Left ventricle myocardium inferior (tissue), 1 donor: ENCODE results near the gene HECTD4. TPM values are rescaled to one million over a fixed set of nuclear protein-coding genes. Genes with fewer than 3 reads are reported as not detected.
A peak's percentile ranks its signal among the peaks of the same experiment; 100 is the strongest.
"Not testable (repeated sequence)": the region's sequence is repeated elsewhere in the genome, so short reads cannot be mapped to it uniquely, and the experiment has no call there.

ENCODE experiments used
- DNase-seq: peaks from one replicate; pipeline ENCODE4 v3.0.0-alpha.2; 2020
- H3K27ac ChIP-seq: fragments of 200-600 bp; replicated peaks from 2 replicates; pipeline ENCODE4 v1.8.0; 2021
- H3K27me3 ChIP-seq: fragments of 200-600 bp; 2 replicates; pipeline ENCODE4 v1.8.0; 2021; ENCODE audit warnings: low read depth
- H3K36me3 ChIP-seq: fragments of 200-600 bp; 2 replicates; pipeline ENCODE4 v1.8.0; 2021
- H3K4me1 ChIP-seq: fragments of 200-600 bp; 2 replicates; pipeline ENCODE4 v1.8.0; 2021
- H3K4me3 ChIP-seq: fragments of 200-600 bp; 2 replicates; pipeline ENCODE4 v1.8.0; 2021; ENCODE audit warnings: mild to moderate bottlenecking, moderate library complexity
- H3K9me3 ChIP-seq: fragments of 200-600 bp; replicated peaks from 2 replicates; pipeline ENCODE4 v1.8.0; 2021
- CTCF ChIP-seq: fragments of 200-600 bp; IDR thresholded peaks from 2 replicates; pipeline ENCODE4 v1.8.0; 2021; ENCODE audit warnings: antibody characterized with exemption, mild to moderate bottlenecking, borderline replicate concordance
- intact Hi-C: fragments of 100-400 bp; cut with micrococcal nuclease; formaldehyde crosslinking; loops from one replicate; pipeline ENCODE4 v1.11.0; 2022
- total RNA-seq: library from RNA; stranded (reverse); fragmentation: NEBNext Ultra II Directional; extraction: Animal tissue kit (Norgen Biotek cat#: 25700); gene quantifications from one replicate; pipeline ENCODE4 v1.2.1, GENCODE V29; 2021
- donor health status: DM: no; HTN: yes; CAD: no; lungs with severe emphysema.

HECTD4 gene
- total RNA-seq, 1 donor from 2014 or later, result 23.4 TPM

GRCh38 chr12:112409064-112409905 is 27.1 kb upstream of the HECTD4 start, which contains the start of gene RPL6:
RPL6 (minus strand) TSS chr12:112409605; CDS start chr12:112408656, 949 bp downstream.
- Histone ChIP-seq H3K27ac (peak within 1 kb of the TSS; percentile 86), H3K27me3 (no peaks in the 10 kb centered on the region), H3K4me1 (peaks cover 28% of the 10 kb centered on the region), H3K9me3 (no peaks in the 10 kb centered on the region), H3K4me3 (peak within 1 kb of the TSS; percentile 75), H3K36me3 (peaks cover 40% of the 10 kb centered on the region)
- peak; percentile 53 for DNase-seq
- intact Hi-C loops, result no loop called here
- TF ChIP-seq CTCF, result no peak

DNA sequence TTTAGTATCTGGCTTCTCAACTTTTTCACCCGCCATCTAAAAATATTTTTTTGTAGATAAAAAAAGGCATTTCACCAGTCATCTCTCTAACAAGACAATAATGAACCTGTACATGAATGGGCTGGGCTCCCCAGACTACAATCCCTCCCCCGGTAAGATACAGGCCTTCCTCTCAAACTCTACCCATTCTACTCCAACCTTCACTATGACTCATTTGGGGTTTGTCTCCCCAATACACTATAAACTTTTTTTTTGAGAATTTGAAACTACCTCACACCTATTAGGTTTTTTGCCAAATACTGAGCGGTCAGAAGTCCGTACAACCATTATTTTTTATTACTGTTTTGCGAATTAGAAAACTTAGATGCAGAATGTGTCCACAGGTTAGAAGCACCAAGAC is 26.4 kb upstream of the HECTD4 start:
- peaks cover 46% of the 10 kb centered on the region for H3K36me3 ChIP-seq
- intact Hi-C loops, result no loop called here
- H3K9me3 ChIP-seq, result no peaks in the 10 kb centered on the region
- no peak for TF ChIP-seq CTCF
- H3K4me1 ChIP-seq, result peaks cover 28% of the 10 kb centered on the region
- H3K27me3 ChIP-seq, result no peaks in the 10 kb centered on the region
- H3K4me3 ChIP-seq, result peak overlapping the region; percentile 75
- no peak for DNase-seq
- H3K27ac ChIP-seq, result peak overlapping the region; percentile 86

GRCh38 chr12:112407683-112408082 is 25.5 kb upstream of the HECTD4 start:
- intact Hi-C loops, H3K27ac ChIP-seq, DNase-seq, H3K9me3 ChIP-seq, H3K27me3 ChIP-seq: not testable (repeated sequence)
- Histone ChIP-seq H3K4me3 (peak overlapping the region; percentile 75), H3K36me3 (peaks cover 46% of the 10 kb centered on the region), H3K4me1 (peaks cover 28% of the 10 kb centered on the region)

GRCh38 chr12:112406519-112407488 is 24.6 kb upstream of the HECTD4 start:
- no peak overlapping the region for H3K4me3 ChIP-seq

DNA sequence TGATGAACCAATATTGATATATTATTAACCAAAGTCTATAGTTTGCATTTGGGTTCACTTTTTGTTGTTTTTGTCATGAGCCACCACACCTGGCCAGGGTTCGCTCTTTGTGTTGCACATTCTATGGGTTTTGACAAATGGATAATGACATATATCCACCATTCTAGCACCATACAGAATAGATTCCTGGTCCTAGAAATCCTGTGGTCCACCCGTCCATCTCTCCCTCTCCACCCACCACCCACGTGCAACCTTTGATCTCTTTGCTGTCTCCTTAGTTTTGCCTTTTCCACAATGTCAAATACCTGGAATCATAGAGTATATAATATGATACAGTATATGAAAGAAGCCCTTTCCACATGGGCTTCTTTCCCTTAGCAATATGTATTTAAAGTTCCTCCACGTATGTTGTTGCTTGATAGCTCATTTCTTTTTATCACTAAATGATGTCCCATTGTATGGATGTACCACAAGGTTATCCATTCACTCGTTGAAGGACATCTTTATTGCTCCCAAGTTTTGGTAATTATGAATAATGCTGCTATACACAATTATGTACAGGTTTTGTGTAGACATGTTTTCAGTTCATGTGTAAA is 19.8 kb upstream of the HECTD4 start:
- peaks cover 33% of the 10 kb centered on the region for H3K36me3 ChIP-seq
- no peak for DNase-seq
- no peaks in the 10 kb centered on the region for H3K9me3 ChIP-seq
- H3K27ac ChIP-seq, result no peak overlapping the region
- H3K27me3 ChIP-seq, result no peaks in the 10 kb centered on the region
- no peak for TF ChIP-seq CTCF
- intact Hi-C loops, result no loop called here
- H3K4me1 ChIP-seq, result peaks cover 2% of the 10 kb centered on the region
- no peak overlapping the region for H3K4me3 ChIP-seq

More at GRCh38 chr12:112406519-112407488, 24.6 kb upstream of the HECTD4 start:
- intact Hi-C loops, result no loop called here
- no peak for TF ChIP-seq CTCF
- no peaks in the 10 kb centered on the region for H3K27me3 ChIP-seq
- peaks cover 46% of the 10 kb centered on the region for H3K36me3 ChIP-seq
- H3K4me1 ChIP-seq, result peaks cover 28% of the 10 kb centered on the region
- DNase-seq, result no peak
- no peak overlapping the region for H3K27ac ChIP-seq
- no peaks in the 10 kb centered on the region for H3K9me3 ChIP-seq
